OCI-M2 (cell line): ENCODE results near the gene SSR3.
"Not testable (repeated sequence)": the region's sequence is repeated elsewhere in the genome, so short reads cannot be mapped to it uniquely, and the experiment has no call there.

ENCODE experiments used
- DNase-seq: peaks from one replicate; lab custom pipeline; 2025; ENCODE audit not compliant: unreplicated experiment; lab: John Stamatoyannopoulos, UW

Gene SSR3

DNA sequence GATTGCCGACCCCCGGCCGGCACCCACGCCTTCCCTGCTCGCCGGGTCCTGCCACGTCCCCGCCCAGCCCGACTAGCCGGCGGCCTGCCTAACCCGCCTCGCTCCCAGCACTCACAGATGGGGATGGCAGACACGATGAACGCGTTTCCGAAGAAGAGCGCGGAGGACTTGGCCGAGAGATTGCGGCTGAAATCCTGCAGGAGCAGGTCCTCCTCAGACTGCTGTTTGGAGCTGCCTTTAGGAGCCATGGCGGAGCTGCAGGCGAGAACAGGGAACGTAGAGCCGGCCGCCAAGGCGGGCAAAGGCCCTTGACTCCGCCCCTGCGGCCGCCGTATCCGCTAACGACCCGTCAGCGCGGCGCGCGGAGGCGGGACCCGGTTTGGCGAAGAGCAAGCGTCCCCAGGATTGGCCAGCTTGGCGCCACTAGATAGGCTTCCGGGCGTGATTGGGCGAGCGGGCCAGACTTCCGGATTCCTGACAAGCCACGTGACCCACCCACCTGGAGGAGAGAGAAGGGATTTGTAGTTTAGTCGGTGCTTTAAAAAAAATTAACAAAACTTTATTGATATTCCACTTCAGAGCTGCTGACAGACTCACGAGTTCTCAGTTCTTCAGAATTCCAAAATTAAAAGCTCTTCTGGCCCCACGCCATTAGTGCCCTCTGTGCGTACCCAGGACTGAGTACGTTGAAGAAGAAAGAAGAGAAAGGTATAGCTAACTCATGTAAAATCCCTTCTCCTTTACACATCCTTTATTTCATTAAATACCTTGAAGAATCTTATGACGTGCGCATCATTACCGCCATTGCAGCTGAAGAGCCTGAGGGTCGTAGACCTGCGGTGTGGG is at the start of gene SSR3:
Gene SSR3, minus strand, starts transcription at position 276 of the 846 bp plus-strand sequence. Its CDS starts 28 bp downstream, at position 248.
- DNase-seq, result peak; percentile 54

DNA sequence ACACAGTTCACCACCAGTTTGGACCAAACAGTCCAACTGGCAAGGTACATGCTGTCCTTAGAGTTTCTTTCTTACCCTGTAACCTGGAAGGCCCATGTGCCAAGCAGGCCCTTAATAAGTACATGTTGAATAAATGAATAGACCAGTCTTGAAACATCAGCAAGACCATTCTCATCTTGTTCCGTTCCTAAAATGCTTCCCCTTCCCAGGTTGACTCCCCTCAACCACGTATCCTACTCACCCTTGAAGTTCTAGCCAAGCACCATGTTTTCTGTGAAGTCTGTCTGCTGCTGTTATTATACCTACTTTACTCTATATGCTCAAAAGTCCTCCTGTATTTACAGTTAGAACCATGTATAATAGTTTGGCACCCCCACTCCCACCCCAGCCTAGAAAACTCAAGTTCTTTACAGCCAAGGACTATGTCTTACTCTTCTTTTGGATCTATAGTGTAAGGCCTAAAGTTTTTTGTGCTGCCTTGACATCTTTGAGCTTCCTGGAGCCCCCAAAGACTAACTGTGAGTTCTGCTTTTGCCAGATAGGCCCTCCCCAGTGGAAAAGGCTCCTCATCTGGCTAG is 49.2 kb upstream of the SSR3 start:
- DNase-seq, result no peak

DNA sequence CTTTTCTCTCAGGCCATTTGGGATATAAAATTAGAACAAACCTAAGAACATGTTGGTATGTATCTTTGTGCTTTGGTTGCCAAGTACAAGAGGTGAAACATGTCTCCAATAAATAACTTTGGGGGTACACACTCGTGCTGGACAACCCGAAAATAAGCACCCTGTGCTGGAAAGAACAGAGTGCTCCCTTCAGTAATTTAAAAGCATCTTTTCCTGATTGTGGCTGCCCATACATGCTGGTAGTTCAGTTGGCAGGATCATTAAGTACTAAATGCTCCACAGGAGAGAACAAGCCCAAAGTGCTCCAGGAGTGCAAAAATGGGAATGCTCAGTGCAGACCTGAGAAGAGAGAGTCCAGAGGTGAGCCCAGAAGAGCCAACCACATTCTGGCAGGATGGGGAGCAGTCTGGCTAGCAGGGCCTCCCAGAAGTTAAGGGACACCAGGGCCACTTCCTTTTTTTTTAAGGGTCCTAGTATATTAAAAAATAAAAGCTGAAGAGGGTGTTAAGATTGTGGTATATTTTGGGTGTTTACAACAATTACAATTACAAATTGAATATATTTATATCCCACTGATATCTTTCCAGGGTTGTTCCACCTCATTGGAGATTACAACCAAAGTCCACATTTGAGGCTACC is 48.6 kb upstream of the SSR3 start:
- DNase-seq, result no peak

DNA sequence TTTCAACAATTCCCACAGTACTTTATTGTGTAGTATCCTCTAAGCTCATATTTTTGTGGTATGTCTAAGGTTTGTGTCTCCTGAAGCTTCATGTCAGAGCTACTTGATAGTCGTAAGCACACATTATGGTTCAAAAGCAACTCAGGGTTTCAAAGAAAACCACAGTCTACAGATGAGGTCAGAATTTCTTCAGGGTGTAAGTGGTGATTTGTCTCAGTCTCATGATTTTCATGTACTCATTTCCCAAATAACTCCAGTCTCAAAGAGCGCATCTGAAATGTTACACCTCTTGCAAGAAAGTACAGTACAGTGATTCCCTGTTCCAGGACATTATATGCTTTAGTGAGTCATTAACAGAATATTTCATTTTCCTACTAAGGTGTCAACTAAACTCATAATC is 47.5 kb upstream of the SSR3 start:
- no peak for DNase-seq

DNA sequence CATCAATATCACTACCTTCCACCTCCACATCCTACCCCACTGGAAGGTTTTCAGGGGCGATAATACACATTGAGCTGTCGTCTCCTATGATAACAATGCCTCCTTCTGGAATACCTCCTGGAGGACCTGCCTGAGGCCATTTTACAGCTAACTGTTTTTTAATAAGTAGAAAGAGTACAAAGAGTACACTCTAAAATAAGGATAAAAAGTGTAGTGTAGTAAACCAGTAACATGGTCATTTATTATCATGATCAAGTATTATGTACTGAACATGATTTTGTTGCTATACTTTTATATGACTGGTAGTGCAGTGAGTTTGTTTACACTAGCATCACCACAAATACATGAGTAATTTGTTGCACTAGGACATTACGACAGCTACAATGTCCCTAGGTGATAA is 46.6 kb upstream of the SSR3 start:
- DNase-seq, result no peak

DNA sequence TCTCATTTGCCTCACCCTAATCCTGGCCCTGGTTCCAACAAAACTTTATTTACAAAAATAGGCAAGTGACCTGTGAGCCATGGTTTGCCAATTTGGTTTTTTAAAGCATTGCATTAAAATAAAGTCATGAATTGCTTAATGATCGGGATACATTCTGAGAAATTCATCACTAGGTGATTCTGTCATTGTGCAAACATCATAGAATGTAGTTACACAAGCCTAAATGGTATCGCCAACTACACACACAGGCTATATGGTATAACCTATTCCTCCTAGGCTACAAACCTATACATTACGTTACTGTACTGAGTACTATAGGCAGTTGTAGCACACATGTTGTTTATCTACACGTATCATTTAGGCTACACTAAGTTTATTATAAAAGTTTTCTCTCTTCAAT is 45.9 kb upstream of the SSR3 start:
- DNase-seq, result no peak

DNA sequence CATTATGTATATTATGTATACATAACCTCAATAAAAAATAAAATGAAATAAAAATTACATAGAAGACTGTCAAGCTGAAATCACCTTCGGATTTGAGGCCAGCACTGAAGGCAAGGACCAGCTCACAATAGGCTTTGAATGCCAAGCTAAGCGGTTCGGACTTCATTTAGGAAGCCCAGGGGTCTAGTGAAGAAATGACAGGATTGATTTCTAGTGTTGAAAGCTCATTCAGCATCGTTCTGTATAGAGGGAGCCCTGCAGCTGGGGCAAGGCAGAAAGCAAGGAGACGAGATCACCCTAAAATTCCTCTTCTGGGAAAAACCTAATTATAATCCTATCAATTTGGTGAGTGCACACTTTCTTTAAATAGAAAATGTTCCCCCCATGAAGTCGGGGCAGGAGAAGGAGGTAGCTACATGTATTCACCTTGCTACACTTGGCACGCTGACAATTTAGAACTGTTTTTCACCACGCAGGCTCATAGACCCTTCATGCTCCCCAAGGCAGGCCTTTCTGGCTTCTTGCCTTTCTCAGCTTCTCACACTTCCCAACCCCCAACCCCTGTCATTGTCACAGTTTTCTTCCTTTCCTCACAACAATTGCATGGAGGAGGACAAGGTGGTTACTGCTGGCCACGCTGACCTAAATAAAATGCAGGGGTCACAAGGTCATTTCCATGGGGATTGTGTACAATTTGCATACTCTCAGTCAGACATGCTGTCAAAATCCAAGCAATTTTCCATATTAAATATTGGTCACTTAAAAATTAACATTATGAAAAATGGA is 44.4 kb upstream of the SSR3 start:
- no peak for DNase-seq

DNA sequence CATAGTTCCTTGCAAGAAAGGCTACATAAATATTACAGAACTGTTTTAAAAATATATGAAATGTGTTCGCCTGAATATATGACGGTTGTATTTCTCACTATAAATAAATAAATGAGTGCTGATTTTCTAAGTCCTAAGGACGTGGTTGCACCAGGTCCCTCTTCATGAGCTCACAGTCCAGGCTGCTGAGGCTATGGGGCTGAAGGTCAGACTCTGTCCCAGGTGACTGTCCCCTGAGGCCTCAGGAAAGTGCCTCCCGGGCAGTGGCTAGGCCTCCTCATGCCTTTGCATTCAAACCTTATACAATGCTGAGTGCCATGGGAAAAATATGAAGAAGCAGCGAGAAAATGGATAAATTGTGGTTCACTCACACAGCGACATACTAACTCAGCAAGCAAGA is 43.5 kb upstream of the SSR3 start:
- no peak for DNase-seq

DNA sequence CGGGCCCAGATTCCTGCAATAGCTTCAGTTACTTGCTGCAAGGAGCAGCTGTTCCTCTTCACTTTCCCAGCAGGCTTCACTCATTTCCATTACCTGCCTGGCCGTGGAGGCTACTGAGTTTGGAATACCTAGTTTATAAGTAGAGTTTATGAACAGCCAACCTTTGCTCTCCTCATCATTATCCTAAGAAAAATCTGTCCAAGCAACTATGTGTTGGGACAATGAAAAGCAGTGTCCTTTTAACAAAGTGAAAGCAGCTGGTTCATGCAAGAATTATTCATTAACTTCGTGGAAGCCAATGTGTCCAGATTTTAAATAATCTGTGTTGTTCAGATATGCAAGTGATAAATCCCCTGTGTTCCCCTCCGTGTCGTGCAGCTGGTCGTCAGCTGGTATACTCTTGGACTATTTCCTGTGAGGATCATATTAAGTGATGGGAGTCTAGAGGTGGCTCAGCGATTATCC is 39.3 kb upstream of the SSR3 start:
- DNase-seq, result no peak

DNA sequence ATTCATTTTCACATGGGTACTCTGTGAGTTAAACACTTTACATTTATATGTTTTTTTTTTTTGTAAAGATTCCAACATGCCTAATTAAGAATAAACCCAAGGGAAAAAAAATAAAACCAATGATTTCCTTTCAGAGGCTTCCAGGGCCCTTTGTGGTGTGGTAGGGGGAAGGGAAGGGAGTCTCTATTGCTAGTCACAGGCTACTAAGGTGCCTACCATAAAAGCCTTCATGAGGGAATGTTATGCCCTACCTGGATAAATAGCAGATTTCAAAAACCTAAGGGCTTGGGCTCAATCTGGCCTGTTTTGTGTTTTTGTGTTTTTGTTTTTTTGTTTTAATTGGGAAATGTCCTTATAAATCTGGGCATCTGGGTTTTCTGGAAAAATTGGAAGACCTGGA is 38.9 kb upstream of the SSR3 start:
- DNase-seq, result no peak

DNA sequence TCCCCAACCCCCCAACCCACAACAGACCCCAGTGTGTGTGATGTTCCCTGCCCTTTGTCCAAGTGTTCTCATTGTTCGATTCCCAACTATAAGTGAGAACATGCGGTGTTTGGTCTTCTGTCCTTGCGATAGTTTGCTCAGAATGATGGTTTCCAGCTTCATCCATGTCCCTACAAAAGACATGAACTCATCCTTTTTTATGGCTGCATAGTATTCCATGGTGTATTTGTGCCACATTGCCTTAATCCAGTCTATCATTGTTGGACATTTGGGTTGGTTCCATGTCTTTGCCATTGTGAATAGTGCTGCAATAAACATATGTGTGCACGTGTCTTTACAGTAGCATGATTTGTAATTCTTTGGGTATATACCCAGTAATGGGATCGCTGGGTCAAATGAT is 34.9 kb upstream of the SSR3 start:
- not testable (repeated sequence) for DNase-seq

DNA sequence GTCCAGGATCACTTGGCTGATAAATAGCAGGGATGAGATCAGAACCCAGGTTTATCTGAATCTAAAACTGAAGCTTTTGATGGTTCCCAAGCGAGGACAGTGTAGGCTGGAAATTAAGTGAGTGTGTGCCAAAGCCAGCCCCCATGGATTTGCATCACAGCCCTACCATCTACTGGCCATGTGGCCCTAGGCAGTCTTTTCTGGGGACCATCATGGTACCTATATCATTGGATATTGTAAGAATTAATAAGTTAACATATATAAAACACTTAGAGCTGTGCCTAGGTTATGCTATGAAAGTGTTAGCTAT is 32.8 kb upstream of the SSR3 start:
- DNase-seq, result no peak

DNA sequence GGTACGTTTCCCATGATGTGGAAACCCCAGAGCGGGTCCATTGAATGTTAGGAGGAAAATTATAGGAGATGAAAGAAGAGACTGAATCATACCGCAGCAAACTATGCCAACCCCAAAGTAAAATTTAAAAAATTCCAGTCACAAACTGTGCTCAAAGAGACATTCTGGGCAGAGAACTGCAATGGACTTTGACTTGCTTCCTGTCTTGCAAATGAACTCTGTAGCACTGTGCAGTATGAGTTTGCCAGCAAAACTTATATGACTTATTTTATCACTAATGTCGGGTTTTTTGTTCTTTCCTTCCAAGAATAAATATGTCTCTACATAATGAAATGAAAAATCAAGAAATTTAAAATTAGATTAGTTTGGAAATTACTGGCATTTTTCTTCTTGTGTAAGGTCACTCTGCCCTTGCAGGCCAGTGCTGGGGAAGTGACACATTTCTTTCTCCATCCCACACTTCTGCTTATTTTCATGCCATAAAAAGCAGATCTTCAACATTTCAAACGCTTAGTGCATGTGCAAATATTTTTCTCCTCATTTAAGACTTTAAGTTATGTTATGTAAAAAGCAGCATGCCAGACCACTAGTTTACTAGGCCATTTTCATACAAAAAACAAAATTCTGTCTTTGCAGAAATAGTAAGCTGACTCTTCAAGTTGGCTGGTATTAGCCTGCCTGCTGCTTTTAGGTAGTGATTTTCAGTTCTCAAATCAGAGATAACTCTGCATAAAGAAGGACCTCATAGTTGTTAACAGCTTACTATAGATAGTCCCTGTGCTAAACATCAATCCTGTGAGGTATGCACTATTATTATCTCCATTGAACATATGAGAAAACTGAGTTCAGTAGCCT is 32.2 kb upstream of the SSR3 start:
- DNase-seq, result no peak

DNA sequence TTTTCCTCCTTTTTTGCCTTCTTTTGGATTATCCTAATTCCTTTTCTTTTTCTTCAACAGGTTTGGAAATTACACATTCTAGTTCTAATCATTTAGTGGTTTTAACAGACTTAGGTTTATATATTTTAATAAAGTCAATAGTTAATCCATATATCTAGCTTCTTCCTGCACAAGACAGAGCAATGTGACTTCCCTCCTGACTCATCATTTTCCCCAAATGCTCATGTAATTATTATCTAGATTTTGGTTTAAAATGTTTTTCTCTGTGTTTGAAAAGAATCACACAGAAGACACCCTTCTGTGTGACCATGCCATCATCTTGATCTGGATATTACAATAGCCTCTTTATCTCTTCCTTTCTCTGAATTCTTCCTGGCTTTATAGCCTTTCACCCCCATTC is 28.6 kb upstream of the SSR3 start:
- no peak for DNase-seq

DNA sequence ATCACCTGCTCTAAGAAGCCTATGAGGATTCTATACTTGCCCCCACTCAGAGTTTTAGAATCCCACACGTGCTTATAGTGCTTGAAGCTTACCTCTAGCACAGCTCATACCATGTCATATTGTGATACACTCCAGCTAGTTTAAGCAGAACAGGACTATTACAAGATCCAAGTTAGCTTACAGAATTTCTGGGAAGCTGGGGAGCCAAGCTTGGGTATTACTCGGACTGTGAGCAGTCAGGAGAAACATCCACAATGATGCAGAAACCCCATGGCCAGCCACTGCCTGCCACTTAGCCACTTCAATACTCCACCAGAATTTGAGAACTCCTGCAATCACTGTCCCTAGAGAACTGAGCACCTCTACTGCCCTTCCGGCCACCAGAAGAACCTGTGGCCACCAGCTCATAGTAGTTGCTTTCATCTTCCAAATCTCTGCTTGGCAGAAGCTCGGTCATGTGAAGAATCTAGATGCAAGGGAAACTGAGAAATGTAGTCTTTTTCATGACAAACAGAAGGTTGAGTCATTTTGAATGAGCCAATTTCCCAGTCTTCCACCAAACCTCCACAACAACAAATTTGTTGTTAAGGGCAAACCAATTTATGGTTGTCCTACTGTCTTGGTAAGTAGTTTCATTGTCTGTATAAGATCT is 27.7 kb upstream of the SSR3 start:
- DNase-seq, result no peak

DNA sequence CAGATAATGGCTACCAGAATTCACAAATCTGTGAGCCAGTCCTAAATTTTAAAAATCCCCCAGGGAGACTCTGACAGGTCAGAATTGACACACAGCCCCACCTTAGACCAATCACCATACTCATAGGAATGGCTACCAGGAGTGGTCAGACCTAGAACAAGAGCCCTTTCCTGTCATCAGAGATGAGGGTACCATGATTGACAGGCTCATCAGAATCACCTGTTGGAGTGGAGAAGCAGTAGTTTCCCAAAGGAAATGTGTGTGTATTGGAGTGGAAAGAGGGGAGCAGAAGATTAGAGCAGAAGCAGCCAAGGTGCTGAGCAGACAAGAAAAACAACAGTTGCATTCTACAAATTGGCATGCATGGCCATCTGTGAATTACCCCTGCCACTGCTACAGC is 27.0 kb upstream of the SSR3 start:
- DNase-seq, result no peak

DNA sequence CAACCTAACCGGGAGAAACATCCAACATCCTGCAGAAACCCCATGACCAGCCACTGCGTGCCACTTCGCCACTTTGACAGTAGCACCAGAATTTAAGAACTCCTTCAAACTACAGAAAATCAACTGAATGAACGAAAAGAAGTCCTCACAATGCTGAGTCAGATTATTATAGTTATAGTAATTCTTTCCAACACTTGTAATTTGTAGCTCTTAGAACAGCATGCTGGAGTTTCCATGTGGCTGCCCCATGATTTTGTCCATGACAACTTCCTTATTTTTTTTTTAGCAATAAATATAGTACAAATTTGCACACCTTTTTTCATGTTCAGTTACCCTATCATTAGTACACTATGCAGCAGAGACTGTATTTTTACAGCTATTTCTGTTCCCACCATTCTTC is 26.1 kb upstream of the SSR3 start:
- no peak for DNase-seq

DNA sequence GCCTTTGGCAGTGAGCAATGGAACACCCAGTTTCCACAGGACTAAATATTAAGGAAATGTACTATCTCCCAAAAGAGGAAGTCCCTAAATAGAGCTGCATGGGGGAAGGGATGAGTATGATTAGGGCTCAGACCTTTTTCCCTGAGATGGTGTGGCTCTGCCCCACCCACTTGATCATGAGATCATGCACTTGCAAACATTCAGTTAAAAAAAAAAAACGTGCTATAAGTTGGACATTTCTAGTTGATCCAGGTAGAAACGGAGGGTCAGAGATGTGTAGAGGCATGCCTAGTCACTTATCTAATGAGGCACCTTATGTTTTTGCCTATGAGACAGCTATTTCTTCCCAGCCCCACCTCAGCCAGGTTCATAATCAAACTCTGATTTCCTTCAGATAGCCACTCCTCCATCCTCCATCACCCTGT is 24.5 kb upstream of the SSR3 start:
- DNase-seq, result no peak

DNA sequence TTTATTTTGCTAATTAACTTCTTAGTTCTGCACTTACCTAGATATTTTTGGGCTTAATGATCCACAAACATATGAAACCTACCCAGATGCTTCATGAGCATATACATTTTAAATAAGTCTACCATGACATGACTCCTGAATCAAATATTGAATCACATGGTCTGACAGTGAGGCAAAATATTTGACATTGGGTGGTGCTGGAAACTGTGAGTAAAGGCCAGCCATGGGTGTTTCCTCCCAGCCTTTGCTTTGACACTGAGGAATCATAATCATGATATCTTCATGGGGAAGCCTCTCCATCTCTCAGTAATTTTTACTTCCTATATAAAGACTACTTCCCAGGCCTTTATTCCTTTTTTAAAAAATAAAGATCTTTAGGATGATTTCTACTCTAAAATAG is 22.8 kb upstream of the SSR3 start:
- no peak for DNase-seq

DNA sequence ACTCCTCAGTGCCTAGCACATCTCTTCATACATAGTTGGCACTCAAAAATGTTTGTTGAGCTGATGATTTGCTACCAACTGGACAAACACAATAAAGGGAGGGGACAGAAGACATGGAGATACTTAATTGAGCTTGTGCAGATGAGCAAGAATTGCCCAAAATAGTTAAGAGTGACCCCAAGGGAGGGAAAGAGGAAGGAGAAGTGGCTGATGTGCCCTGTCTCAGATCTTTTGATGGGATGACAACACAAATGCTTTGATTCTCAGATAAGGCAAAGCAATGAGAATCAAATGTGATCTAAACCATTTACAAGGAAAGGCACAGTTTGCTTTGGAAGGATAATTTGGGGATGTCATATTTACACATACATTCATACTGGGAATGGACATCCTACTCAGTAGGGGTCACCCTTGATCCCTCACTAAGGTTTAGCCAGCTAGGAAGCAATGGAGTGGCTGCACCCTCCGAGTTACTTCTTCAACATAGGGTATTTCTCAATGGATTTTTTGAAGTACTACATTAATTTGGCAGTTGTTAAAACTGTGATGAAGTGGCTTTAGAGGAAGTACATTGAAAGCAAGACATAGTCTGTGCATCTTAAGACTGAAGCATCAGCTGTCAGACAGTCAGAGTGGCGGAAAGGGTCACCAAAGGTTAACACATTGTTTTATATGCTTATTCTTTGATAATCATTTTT is 21.9 kb upstream of the SSR3 start:
- DNase-seq, result no peak
